ENCODE results near the gene OAF.

Gene OAF

GRCh38 chr11:120184371-120184945, 26.4 kb upstream of the OAF start:
- no peak for DNase-seq

DNA sequence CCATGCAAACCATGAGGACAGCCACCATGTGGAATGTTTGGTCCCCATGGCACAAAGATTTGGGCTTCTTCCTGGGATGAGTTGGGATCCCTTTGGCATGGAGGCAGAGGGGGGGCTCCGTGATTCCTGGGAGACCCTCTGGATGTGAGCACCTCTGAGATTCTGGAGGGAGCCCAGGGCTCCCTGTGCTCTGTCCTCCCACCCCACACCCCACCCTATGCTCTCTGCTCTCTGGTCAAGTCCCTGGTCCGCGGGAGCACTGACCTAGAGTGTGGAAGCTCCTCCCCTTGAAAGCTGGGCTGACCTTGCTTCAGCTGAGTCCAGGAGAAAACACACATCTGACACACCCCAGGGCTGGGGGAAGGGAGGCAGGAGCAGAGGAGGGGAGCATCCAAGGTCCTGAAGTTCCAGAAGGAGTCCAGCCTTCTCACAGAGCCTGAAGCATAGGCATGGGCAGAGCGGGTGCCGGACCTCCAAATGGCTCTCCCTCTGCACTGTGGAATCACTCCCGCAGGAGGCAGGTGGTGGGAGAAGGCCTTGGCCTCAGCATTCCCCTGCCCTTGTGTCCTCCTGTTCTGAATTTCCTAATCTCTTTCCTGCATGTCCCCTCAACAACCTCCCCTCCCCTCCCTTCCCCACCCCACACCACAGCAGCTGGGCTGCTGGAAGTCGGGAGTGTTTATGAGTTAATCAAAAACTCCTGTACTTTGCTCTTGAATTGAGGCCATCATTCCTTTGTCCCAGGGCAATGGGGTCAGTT, 25.7 kb upstream of the OAF start:
- DNase-seq, result no peak

DNA sequence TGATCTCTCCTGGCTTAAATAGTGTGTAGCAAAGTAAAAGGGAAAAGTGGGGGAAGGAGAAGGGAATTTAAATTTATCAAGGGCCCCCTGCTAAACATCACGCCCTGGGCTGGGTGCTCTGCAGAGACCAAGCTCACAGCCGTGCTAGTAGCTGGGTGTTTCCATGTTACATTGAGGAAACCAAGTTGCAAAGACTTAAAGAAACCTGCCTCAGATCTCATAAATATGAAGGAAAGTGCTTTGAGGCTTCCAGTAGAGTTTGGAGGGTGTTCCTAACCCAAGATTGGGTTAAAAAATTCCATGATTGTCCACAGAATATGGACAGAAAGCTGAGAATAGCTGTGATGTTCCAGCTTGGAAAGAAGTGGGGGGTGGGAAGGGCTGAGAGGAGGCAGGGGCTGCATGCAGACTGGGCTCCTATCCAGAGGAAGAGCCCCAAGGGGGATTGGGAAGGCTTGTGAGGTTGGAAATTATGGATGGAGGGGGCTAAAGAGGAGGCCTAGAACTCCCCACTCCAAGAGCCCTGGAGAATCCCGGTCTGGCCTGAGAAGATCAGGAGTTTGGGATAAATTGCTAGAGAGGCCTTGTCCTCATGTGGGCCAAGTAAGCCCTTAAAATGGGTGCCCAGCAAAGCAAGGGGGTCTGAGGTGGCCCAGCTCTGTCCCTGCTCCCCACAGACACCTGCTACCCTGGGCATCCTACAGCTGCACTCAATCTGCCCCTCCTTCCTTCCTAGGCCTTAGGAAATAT, 25.0 kb upstream of the OAF start:
- no peak for DNase-seq

- DNase-seq, result no peak
Measured at GRCh38 chr11:120186456-120186773, 24.4 kb upstream of the OAF start.

DNA sequence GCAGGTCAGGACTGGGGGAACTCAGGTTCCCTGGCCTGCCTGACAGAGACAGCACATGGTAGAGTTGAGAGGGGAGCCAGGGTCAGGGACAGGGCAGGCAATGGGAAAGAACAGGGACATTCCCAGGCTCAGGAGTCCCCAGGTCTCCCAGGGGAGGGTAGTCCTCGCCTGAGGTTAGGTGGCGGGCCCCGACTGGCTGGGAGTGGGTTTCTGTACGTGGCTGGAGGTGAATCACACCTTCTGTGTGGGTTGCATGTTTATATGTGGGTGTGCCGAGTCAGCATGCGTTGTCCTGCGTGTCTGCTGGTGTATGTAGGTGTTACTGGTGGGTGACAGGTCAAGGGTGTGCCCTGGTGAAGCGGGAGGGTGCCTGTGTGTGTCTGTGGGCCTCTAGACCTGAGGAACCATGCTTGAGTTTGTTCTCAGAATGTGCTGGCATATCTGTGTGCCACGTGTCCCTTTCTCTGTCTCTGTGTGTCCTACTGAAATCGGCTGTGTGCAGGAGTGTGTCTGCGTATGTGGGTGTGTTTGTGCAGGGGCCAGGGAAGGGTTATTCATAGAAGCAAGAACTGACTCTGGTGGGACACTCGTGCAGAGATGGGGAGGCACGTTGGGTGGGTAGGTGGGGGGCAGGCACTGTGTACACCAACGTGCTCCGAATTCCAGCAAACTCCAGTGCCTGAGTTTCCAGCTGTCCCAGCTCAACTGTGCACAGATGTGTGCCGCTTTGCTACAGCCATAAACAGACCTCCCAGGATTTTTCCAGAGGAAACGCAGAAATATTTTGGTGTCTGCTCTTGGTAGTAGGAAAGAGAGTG, 23.8 kb upstream of the OAF start:
- no peak for DNase-seq

- DNase-seq, result no peak
Measured at GRCh38 chr11:120188371-120188770, 22.5 kb upstream of the OAF start.

- DNase-seq, result no peak
Measured at GRCh38 chr11:120188811-120189455, 21.9 kb upstream of the OAF start.

DNA sequence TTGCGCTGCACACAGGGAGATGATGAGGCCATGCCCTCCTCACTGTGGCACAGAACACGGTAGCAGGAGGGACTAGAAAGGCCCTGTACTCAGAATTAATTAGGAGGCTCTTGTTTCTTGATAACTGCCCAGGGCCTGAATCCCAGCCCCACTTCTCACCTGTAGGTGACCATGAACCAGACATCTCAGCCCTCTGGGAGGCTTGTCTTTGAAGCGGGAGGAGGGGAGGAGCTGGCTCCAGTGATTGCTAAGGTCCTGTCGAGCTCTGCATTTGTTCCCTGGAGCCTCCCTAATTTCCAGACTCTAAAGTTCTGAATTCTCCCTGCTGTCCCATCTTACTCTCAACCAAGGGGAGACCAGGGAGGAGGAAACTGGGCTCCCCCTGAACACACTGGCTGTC, 19.8 kb upstream of the OAF start:
- no peak for DNase-seq

GRCh38 chr11:120192831-120193625, 17.8 kb upstream of the OAF start:
- DNase-seq, result no peak

DNA sequence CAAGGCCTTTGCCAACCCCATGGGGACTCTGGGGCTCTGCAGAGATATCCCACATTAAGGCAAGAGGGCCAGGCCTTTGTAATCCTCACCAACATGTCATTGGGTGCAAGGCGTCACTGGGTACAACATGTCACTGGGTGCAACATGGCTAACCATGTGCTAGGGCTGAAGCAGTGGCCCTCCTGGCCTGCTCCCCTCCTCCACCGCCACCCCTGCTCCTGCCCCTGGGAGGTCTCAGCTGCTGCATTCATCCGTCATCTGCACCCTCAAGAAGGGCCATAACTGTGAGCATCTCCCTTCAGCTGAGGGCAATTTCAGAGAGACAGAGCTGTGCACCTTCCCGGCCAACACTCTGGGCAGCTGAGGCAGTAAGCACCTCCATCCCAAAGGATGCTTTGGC, 16.7 kb upstream of the OAF start:
- no peak for DNase-seq

- no peak for DNase-seq
Measured at GRCh38 chr11:120195601-120196320, 15.1 kb upstream of the OAF start.

GRCh38 chr11:120196826-120197225, 14.0 kb upstream of the OAF start:
- DNase-seq, result no peak

DNA sequence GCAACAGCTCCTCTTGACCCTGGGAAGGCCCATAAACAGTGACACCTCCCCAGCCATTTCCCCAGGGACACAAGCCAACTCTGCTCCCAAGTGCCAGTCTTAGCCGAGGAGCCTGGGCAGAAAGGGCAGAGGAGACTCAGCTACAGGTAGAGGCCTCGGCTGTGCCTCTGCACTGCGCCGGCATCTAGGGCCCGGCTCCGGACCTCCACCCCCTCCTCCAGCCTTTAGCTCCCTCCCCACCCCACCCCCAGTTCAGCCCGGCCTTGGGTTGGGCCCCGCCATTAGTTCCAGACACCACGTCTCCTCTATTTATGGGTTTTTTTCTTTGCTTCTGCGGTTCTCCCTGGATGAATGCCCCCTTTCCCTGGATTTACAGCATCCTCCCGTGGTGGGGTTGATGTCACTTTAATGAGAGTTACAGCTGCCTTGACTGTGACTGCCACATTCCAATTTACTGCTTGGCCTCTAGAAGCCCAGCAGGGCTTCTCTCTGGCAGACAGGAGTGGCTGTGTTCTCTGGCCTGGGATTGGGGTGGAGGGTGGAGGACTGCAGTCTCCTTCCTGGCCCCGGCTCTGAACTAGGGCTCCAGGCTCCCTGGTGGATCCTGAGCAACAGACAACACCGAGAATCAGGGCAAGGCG, 13.5 kb upstream of the OAF start:
- no peak for DNase-seq

GRCh38 chr11:120197977-120198376, 12.9 kb upstream of the OAF start:
- no peak for DNase-seq

GRCh38 chr11:120198403-120198786, 12.4 kb upstream of the OAF start:
- DNase-seq, result no peak

- DNase-seq, result no peak
Measured at GRCh38 chr11:120198787-120199469, 11.9 kb upstream of the OAF start.

DNA sequence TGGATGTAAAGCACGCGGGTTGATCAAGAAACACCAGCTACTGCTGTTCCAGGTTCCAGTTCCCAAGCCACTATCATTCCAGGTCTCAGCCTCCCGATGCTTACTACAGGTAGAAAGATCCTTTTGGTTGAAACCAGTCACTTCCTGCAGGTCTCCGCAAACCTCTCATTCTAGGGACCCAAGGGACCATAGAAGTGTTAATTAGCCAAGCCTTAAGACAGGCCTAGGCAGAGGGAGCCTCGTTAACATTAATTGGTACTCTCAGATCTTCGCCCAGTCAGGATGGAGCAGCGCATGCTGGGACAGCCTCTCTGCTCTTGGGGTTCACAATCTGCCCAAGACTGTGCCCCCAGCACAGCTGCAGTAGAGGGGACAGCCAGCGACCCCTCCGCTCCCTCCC, 11.2 kb upstream of the OAF start:
- DNase-seq, result no peak

DNA sequence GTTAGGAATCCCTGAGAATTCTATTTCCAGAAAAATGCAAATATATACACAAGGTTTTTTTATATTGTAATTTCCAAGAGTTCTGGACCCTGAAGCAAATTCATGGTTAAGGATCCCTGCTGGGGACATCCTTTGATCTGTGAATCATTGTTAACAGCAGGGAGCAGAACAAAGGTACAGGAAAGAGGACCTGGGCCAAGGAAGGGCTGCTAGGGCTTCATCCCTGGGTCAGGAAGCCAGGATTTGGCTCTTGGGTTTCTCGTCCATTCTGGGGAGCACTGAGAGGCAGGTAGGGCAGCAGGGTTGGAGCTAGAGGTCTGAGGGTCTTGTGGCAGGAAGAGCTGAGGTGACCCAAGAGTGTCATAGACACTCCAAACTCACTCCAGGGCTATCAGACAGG, 10.2 kb upstream of the OAF start:
- no peak for DNase-seq

DNA sequence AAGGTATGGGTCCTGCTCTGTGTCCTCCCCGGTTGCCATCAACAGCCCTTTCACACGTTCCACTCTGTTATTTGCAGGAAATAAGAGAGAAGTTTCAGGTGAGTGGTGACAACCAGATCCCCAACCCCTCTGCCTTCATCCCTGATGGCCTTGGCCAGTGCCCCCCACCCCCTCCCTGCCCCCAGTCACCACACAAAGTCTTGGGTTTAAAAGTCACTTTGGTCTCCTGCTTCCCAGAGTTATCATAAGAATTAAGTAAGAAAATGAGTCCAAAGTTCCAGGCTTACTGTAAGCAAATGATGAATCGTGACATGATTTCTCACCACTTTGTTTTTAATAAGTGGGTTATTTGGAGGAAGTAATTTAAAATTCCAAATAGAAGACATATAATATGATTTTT, 9.2 kb upstream of the OAF start:
- DNase-seq, result no peak

DNA sequence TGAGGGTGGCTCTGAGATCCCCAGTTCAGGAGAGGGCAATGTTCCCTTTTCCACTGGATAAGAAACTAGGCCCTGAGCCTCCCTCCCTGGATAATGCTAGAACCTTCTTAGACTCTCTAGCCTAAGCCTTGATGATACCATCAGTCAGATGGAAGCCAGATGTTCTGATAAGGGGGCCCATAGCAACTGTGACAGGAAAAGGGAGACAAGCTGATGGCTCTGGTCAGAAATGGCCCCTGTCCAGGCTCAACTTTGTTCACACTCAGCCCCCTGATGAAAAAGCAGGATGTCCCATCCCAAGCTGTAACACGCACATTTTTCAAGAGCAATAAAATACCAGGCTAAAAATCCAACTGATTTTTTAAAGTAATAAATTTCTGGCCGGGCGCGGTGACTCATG, 7.2 kb upstream of the OAF start:
- DNase-seq, result no peak

Data from CD4-positive, alpha-beta T cell treated with Interleukin-12 subunit alpha and Interleukin-12 subunit beta, for 1 hour (primary cell).